HL-60 (cell line): Measurements from ENCODE around the gene DNAJB1.
A peak's percentile ranks its signal among the peaks of the same experiment; 100 is the strongest.
"Not testable (repeated sequence)": the region's sequence is repeated elsewhere in the genome, so short reads cannot be mapped to it uniquely, and the experiment has no call there.

Source experiments
- DNase-seq, 2 experiments: peaks; one replicate each; pipeline ENCODE4 v3.0.0-alpha.2; 2010 to 2020; ENCODE audit warnings: low read depth in 1 of 2, low spot score in 1 of 2
- H3K27ac ChIP-seq: fragments of 250-450 bp; sonication (Bioruptor Pico); replicated peaks from 2 replicates; pipeline ENCODE4 v1.5.1; 2020; ENCODE audit warnings: mild to moderate bottlenecking, moderate library complexity
- H3K27me3 ChIP-seq: fragments of 250-450 bp; sonication (Bioruptor Pico); 2 replicates; pipeline ENCODE4 v1.5.1; 2021; ENCODE audit warnings: mild to moderate bottlenecking, moderate library complexity; ENCODE audit not compliant: insufficient read depth, poor library complexity, severe bottlenecking
- H3K4me3 ChIP-seq: replicated peaks from 2 replicates; pipeline ENCODE4 v1.5.1; 2011; ENCODE audit warnings: mild to moderate bottlenecking, control low read depth, low read length; ENCODE audit not compliant: insufficient read depth
- GABPA ChIP-seq: IDR thresholded peaks from 2 replicates; pipeline ENCODE4 v1.6.1; 2012; ENCODE audit warnings: low read depth
- POLR2AphosphoS5 ChIP-seq: IDR thresholded peaks from 2 replicates; pipeline ENCODE4 v1.6.1; 2012; ENCODE audit warnings: low read depth
- SPI1 ChIP-seq: IDR thresholded peaks from 2 replicates; pipeline ENCODE4 v1.6.1; 2012; ENCODE audit warnings: low read depth, mild to moderate bottlenecking, borderline replicate concordance
- TF ChIP-seq, protein P1 (sequence below): IDR thresholded peaks from 2 replicates; pipeline ENCODE4 v1.6.1; 2012; ENCODE audit warnings: low read depth; ENCODE audit not compliant: insufficient replicate concordance
- TF ChIP-seq, protein P2 (sequence below): IDR thresholded peaks from one replicate; pipeline ENCODE4 v1.5.1; 2011; ENCODE audit warnings: low read length, control low read depth, inconsistent platforms; ENCODE audit not compliant: insufficient read depth

The DNAJB1 gene

DNA sequence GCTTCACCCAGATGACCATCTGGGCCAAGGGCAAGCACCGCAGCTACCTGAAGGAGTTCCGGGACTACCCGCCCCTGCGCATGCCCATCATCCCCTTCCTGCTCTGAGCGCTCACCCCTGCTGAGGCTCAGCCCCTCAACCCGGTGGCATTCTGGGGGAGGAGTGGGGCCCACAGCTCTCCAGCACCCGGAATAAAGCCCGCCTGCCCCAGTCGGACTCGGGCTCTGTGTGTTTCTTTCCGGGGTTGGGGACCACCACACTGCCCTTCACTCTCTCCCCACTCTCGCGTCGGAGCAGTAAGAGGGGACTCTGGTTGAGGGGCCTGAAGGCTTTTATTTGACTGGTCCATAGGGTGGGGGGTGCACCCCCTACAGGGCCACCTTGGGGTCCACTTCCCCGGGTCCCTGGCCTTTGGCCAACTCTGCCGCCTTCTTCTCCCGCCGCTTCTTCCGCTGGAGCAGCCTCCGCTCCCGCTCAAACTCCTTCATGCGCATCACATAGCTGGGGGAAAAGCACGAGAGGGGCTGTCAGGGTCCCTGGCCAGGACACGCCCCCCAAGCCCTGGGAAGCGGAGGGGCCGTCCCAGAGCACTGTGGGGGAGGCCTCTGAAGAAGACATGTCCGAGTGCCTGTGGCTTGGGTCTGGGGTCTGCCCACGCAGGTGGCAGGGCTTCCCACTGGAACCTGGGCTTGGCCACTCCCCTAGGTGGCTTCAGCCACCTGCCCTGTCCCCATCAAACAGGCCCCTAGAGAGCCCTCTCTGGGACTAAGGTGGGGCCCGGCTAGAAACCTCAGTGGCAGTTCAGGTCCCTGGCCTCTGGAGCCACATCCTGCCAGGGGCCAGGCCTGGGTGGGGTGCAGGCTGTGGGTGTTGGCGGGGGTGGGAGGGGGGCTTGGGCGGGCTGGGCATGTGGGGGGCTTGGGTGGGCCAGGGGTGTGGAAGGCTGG, 47.8 kb upstream of the DNAJB1 start:
- Histone ChIP-seq H3K4me3 (no peak overlapping the region), H3K27ac (no peak overlapping the region), H3K27me3 (no peaks in the 10 kb centered on the region)
- no peak for TF ChIP-seq POLR2AphosphoS5
- no peak for TF ChIP-seq GABPA
- TF ChIP-seq, protein P1, sequence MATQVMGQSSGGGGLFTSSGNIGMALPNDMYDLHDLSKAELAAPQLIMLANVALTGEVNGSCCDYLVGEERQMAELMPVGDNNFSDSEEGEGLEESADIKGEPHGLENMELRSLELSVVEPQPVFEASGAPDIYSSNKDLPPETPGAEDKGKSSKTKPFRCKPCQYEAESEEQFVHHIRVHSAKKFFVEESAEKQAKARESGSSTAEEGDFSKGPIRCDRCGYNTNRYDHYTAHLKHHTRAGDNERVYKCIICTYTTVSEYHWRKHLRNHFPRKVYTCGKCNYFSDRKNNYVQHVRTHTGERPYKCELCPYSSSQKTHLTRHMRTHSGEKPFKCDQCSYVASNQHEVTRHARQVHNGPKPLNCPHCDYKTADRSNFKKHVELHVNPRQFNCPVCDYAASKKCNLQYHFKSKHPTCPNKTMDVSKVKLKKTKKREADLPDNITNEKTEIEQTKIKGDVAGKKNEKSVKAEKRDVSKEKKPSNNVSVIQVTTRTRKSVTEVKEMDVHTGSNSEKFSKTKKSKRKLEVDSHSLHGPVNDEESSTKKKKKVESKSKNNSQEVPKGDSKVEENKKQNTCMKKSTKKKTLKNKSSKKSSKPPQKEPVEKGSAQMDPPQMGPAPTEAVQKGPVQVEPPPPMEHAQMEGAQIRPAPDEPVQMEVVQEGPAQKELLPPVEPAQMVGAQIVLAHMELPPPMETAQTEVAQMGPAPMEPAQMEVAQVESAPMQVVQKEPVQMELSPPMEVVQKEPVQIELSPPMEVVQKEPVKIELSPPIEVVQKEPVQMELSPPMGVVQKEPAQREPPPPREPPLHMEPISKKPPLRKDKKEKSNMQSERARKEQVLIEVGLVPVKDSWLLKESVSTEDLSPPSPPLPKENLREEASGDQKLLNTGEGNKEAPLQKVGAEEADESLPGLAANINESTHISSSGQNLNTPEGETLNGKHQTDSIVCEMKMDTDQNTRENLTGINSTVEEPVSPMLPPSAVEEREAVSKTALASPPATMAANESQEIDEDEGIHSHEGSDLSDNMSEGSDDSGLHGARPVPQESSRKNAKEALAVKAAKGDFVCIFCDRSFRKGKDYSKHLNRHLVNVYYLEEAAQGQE, result no peak
- TF ChIP-seq SPI1, result no peak
- TF ChIP-seq, protein P2, sequence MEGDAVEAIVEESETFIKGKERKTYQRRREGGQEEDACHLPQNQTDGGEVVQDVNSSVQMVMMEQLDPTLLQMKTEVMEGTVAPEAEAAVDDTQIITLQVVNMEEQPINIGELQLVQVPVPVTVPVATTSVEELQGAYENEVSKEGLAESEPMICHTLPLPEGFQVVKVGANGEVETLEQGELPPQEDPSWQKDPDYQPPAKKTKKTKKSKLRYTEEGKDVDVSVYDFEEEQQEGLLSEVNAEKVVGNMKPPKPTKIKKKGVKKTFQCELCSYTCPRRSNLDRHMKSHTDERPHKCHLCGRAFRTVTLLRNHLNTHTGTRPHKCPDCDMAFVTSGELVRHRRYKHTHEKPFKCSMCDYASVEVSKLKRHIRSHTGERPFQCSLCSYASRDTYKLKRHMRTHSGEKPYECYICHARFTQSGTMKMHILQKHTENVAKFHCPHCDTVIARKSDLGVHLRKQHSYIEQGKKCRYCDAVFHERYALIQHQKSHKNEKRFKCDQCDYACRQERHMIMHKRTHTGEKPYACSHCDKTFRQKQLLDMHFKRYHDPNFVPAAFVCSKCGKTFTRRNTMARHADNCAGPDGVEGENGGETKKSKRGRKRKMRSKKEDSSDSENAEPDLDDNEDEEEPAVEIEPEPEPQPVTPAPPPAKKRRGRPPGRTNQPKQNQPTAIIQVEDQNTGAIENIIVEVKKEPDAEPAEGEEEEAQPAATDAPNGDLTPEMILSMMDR, result no peak
- no peak for DNase-seq

DNA sequence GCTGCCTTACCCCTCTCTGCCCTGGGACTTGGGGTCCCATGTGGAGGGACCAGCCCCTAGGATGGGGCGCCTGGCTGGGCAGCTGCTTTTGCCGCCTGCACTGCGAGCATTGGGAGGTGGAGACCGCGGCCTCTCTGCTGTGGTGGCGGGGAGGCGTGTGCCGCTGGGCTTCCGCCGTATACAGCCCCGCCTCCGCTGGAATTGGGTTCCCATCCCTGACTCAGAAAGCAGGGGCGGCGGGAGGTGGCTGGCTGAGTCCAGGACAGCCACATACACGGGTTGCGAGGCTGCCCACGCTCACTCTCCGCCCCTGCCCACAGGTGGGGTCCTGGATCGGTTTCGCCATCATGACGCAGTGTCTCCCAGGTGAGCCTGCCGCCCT, 47.1 kb upstream of the DNAJB1 start:
- no peak for DNase-seq

GRCh38 chr19:14564652-14565297, 46.6 kb upstream of the DNAJB1 start:
- not testable (repeated sequence) for H3K27ac ChIP-seq, DNase-seq, H3K27me3 ChIP-seq, H3K4me3 ChIP-seq

More for the DNA sequence above, 47.1 kb upstream of the DNAJB1 start:
- no peak overlapping the region for H3K27ac ChIP-seq
- no peak overlapping the region for H3K4me3 ChIP-seq
- H3K27me3 ChIP-seq, result no peaks in the 10 kb centered on the region
- TF ChIP-seq POLR2AphosphoS5 (0 out of 2 replicates have a peak, but pooled peaks have one; percentile 8), GABPA (no peak)

- Histone ChIP-seq H3K4me3 (no peak overlapping the region), H3K27me3 (no peaks in the 10 kb centered on the region), H3K27ac (no peak overlapping the region)
- TF ChIP-seq, protein P1, result no peak
- TF ChIP-seq, protein P2, result no peak
- TF ChIP-seq SPI1, result no peak
- TF ChIP-seq GABPA, result no peak
- no peak for TF ChIP-seq POLR2AphosphoS5
- DNase-seq, result peak in 1 of 2 experiments; percentile 31
Measured at GRCh38 chr19:14563989-14564651, 45.9 kb upstream of the DNAJB1 start.
